GM12891 (cell line): ENCODE measurements around the gene NPSR1.

Source experiments
- DNase-seq: peaks from one replicate; pipeline ENCODE4 v3.0.0; 2011; ENCODE audit warnings: low spot score; ENCODE audit not compliant: insufficient read length
- FAIRE-seq: peaks from 2 replicates; lab custom pipeline; 2011; peaks lifted over from hg19 to GRCh38; lab: Jason Lieb, UNC
- PAX5 ChIP-seq: IDR thresholded peaks from 2 replicates; pipeline ENCODE4 v1.6.1; 2011; ENCODE audit warnings: low read length, moderate library complexity, mild to moderate bottlenecking; ENCODE audit not compliant: insufficient read depth, severe bottlenecking
- POLR2A ChIP-seq: IDR thresholded peaks from 2 replicates; pipeline ENCODE4 v1.6.1; 2011; ENCODE audit warnings: low read depth, low read length, control low read depth
- POLR2AphosphoS5 ChIP-seq: IDR thresholded peaks from 2 replicates; pipeline ENCODE4 v1.6.1; 2011; ENCODE audit warnings: low read depth, low read length, control low read depth
- POU2F2 ChIP-seq: IDR thresholded peaks from 2 replicates; pipeline ENCODE4 v1.6.1; 2011; ENCODE audit warnings: low read depth, mild to moderate bottlenecking, control low read depth, low read length, moderate library complexity
- SPI1 ChIP-seq: IDR thresholded peaks from 2 replicates; pipeline ENCODE4 v1.6.1; 2011; ENCODE audit warnings: low read depth, low read length, control low read depth
- TAF1 ChIP-seq: IDR thresholded peaks from 2 replicates; pipeline ENCODE4 v1.6.1; 2011; ENCODE audit warnings: low read depth, low read length, control low read depth

The NPSR1 gene

GRCh38 chr7:34735526-34735925 lies 77.5 kb downstream of the NPSR1 start:
- no peak for DNase-seq
- no peak for FAIRE-seq
- TF ChIP-seq TAF1 (no peak), PAX5 (no peak), POU2F2 (no peak), SPI1 (no peak), POLR2AphosphoS5 (no peak), POLR2A (no peak)

- TF ChIP-seq PAX5 (no peak), POU2F2 (no peak), TAF1 (no peak)
- DNase-seq (no peak), FAIRE-seq (no peak)
Measured at GRCh38 chr7:34739651-34740300, 81.8 kb downstream of the NPSR1 start.

GRCh38 chr7:34740840-34741239 lies 82.8 kb downstream of the NPSR1 start:
- TF ChIP-seq PAX5 (no peak), POU2F2 (no peak), SPI1 (no peak), TAF1 (no peak), POLR2A (no peak), POLR2AphosphoS5 (no peak)
- DNase-seq (no peak), FAIRE-seq (no peak)

GRCh38 chr7:34747176-34747781 lies 89.3 kb downstream of the NPSR1 start:
- FAIRE-seq (no peak), DNase-seq (no peak)
- TF ChIP-seq POLR2A (no peak), POU2F2 (no peak), SPI1 (no peak), PAX5 (no peak), TAF1 (no peak), POLR2AphosphoS5 (no peak)

- no peak for TF ChIP-seq TAF1
- no peak for TF ChIP-seq SPI1
- TF ChIP-seq POLR2A: no peak
- TF ChIP-seq POLR2AphosphoS5: no peak
- TF ChIP-seq PAX5: no peak
- TF ChIP-seq POU2F2: no peak
- DNase-seq: no peak
- no peak for FAIRE-seq
Measured at GRCh38 chr7:34747867-34748727, 90.1 kb downstream of the NPSR1 start.

GRCh38 chr7:34748728-34749089 lies 90.7 kb downstream of the NPSR1 start:
- TF ChIP-seq PAX5 (no peak), POLR2AphosphoS5 (no peak), TAF1 (no peak), POLR2A (no peak), SPI1 (no peak), POU2F2 (no peak)
- no peak for DNase-seq
- no peak for FAIRE-seq

GRCh38 chr7:34749446-34749845 lies 91.4 kb downstream of the NPSR1 start:
- TF ChIP-seq POLR2A (no peak), SPI1 (no peak), POLR2AphosphoS5 (no peak), PAX5 (no peak), POU2F2 (no peak), TAF1 (no peak)
- FAIRE-seq: no peak

GRCh38 chr7:34750209-34750608 lies 92.2 kb downstream of the NPSR1 start:
- no peak for TF ChIP-seq PAX5
- FAIRE-seq: no peak
- DNase-seq: no peak

More at GRCh38 chr7:34749446-34749845, 91.4 kb downstream of the NPSR1 start:
- no peak for DNase-seq

GRCh38 chr7:34750636-34751035 lies 92.6 kb downstream of the NPSR1 start:
- TF ChIP-seq PAX5 (no peak), POLR2A (no peak)
- FAIRE-seq (no peak), DNase-seq (no peak)

- TF ChIP-seq POLR2AphosphoS5 (no peak), TAF1 (no peak), PAX5 (no peak), POU2F2 (no peak), POLR2A (no peak), SPI1 (no peak)
- FAIRE-seq (no peak), DNase-seq (no peak)
Measured at GRCh38 chr7:34751725-34752643, 94.0 kb downstream of the NPSR1 start.
